ENCODE measurements around the gene TAGLN. TPM values are rescaled to one million over a fixed set of nuclear protein-coding genes. Genes with fewer than 3 reads are reported as not detected.
"Not testable (repeated sequence)": the region's sequence is repeated elsewhere in the genome, so short reads cannot be mapped to it uniquely, and the experiment has no call there.

The TAGLN gene
- total and polyA plus RNA-seq, 2 experiments from 2014 or later, result 82.5 to 1,052 TPM

DNA sequence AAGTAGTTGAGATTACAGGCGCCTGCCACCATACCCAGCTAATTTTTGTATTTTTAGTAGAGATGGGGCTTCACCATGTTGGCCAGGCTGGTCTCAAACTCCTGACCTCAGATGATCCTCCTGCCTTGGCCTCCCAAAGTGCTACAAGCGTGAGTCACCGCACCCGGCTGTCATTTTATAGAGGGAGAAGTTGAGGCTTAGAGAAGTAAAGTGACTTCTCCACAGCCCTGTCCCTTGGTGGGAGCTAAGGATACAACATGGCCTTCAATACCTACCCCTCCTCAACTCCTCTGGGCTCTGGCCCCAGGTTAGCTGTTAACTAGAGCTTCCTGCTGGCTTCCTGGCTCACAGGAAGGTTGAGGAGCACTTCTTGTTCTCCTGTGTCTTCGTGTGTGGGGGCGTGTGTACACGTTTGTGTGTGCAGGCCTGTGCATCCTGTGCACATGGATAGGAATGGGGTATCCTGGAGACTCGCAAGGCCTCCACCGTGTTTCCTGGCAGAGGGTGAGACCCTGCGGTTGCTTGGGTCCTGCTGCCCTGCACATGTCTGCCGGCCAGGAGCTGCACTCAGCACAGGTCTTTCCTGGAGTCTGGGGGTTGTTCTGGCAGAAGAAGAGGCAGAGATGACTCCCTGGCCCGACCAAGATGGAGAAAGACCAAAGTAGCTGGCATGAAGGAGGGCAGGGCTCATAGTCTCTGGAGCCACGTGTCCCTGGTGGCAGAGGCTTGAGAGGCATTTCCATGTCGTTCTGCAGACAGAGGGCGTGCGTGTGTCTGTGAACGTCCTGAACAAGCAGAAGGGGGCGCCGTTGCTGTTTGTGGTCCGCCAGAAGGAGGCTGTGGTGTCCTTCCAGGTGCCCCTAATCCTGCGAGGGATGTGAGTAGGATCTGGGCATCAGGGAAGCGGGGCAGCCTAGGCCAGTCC is 18.2 kb upstream of the TAGLN start:
- no peak overlapping the region for H3K27ac ChIP-seq

DNA sequence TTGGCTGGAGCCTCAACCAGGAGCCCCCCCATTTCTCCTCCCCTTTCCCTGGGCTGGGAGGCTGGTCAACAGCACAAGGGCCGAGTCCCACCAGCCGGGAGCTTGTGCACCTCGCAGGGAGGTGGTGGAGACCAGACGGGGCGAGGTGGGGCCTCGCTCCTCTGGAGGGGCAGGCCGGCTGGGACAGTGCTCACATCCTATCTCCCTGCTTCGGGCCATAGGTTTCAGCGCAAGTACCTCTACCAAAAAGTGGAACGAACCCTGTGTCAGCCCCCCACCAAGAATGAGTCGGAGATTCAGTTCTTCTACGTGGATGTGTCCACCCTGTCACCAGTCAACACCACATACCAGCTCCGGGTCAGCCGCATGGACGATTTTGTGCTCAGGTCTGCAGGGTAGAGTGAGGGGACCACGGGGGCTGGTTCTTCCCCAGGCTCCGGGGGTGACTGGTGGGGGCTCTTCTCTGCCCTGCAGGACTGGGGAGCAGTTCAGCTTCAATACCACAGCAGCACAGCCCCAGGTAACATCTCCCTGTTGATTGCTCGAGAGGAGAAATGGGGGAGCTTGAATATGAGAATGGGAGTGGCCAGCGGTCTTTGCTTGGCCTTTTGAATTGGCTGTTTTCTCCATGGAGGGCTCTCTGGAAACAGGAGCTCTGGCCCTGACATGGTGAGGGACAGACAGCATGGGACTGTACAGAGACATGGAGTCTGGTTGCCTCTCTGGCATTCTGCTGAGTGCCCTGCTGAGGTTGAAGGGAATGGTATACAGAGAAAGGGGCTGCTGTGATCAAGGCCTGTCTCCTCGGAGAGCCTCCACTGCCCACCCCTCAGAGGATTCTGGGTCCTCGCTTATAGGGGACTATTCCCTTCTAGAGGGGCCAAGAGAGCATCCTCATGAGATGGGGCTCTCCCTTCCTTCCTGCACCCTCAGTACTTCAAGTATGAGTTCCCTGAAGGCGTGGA is 17.3 kb upstream of the TAGLN start:
- DNase-seq (ENCODE audit: low read depth in 1 of 2, low spot score in 1 of 2), result no peak
- no peaks in the 10 kb centered on the region for H3K27me3 ChIP-seq
- peaks cover 6% of the 10 kb centered on the region for H3K36me3 ChIP-seq
- TF ChIP-seq, protein P1, sequence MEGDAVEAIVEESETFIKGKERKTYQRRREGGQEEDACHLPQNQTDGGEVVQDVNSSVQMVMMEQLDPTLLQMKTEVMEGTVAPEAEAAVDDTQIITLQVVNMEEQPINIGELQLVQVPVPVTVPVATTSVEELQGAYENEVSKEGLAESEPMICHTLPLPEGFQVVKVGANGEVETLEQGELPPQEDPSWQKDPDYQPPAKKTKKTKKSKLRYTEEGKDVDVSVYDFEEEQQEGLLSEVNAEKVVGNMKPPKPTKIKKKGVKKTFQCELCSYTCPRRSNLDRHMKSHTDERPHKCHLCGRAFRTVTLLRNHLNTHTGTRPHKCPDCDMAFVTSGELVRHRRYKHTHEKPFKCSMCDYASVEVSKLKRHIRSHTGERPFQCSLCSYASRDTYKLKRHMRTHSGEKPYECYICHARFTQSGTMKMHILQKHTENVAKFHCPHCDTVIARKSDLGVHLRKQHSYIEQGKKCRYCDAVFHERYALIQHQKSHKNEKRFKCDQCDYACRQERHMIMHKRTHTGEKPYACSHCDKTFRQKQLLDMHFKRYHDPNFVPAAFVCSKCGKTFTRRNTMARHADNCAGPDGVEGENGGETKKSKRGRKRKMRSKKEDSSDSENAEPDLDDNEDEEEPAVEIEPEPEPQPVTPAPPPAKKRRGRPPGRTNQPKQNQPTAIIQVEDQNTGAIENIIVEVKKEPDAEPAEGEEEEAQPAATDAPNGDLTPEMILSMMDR (IDR thresholded peaks at IDR 0.05; ENCODE audit: low read depth, low read length), result no peak
- no peak overlapping the region for H3K27ac ChIP-seq
- no peaks in the 10 kb centered on the region for H3K9me3 ChIP-seq (ENCODE audit: low read depth)
- no peak overlapping the region for H3K4me3 ChIP-seq
- H3K4me1 ChIP-seq (ENCODE audit: low read depth), result peaks cover 15% of the 10 kb centered on the region

More for the DNA sequence above, 18.2 kb upstream of the TAGLN start:
- TF ChIP-seq, protein P1 (IDR thresholded peaks at IDR 0.05; ENCODE audit: low read depth, low read length), result peak; percentile 59
- no peaks in the 10 kb centered on the region for H3K9me3 ChIP-seq (ENCODE audit: low read depth)
- H3K36me3 ChIP-seq, result peaks cover 6% of the 10 kb centered on the region
- H3K4me1 ChIP-seq (ENCODE audit: low read depth), result peaks cover 15% of the 10 kb centered on the region
- DNase-seq (ENCODE audit: low read depth in 1 of 2, low spot score in 1 of 2), result peak; percentile 81 to 84
- no peak overlapping the region for H3K4me3 ChIP-seq
- no peaks in the 10 kb centered on the region for H3K27me3 ChIP-seq

DNA sequence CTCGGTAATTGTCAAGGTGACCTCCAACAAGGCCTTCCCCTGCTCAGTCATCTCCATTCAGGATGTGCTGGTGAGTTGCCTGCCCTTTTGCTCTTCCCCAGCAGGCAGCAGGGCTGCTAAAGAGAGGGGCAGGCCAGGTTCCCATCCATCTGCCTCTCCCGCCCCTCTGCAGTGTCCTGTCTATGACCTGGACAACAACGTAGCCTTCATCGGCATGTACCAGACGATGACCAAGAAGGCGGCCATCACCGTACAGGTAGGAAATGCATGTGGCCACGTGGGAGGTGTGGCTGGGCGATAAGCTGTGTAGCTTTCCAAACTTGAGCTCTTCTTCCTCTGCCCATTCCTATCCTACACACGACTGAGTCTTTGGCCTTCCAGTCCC is 16.6 kb upstream of the TAGLN start:
- Histone ChIP-seq H3K4me3 (no peak overlapping the region), H3K9me3 (ENCODE audit: low read depth) (no peaks in the 10 kb centered on the region), H3K27me3 (no peaks in the 10 kb centered on the region), H3K36me3 (peaks cover 6% of the 10 kb centered on the region), H3K27ac (no peak overlapping the region), H3K4me1 (ENCODE audit: low read depth) (peaks cover 15% of the 10 kb centered on the region)
- no peak for DNase-seq (ENCODE audit: low read depth in 1 of 2, low spot score in 1 of 2)
- TF ChIP-seq, protein P1 (IDR thresholded peaks at IDR 0.05; ENCODE audit: low read depth, low read length), result no peak

DNA sequence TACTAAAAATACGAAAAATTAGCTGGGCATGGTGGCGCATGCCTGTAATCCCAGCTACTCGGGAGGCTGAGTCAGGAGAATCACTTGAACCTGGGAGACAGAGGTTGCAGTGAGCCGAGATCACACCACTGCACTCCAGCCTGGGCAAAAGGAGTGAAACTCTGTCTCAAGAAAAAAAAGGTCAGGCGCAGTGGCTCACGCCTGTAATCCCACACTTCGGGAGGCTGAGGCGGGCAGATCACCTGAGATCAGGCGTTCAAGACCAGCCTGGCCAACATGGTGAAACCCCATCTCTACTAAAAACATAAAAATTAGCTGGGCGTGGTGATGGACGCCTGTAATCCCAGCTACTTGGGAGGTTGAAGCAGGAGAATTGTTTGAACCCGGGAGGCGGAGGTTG is 16.0 kb upstream of the TAGLN start:
- not testable (repeated sequence) for H3K4me3 ChIP-seq; H3K9me3 ChIP-seq (ENCODE audit: low read depth); H3K4me1 ChIP-seq (ENCODE audit: low read depth); H3K27ac ChIP-seq; H3K27me3 ChIP-seq; DNase-seq (ENCODE audit: low read depth in 1 of 2, low spot score in 1 of 2); H3K36me3 ChIP-seq

DNA sequence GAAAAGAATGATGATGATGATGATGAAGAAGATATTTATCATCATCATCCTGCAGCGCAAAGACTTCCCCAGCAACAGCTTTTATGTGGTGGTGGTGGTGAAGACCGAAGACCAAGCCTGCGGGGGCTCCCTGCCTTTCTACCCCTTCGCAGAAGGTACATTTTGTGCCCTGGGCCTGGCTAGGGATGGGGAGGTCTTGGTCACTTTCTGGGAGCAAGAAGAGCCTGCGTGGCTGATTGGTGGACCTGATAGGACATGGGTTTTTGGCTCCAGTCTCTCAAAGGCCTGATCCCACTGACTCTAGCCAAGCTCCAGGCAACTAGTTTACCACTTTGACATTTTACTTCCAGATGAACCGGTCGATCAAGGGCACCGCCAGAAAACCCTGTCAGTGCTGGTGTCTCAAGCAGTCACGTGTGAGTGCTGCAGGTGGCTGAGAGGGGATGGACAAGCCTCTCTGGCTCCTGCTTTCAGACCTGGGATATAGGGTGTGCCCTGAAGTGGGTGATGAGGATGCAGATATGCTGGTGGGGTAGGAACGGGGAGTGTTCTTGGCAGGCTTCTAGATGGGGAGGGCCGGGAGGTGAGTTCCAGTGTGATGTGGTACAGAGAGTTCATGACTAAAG is 15.3 kb upstream of the TAGLN start:
- Histone ChIP-seq H3K4me1 (ENCODE audit: low read depth) (peaks cover 8% of the 10 kb centered on the region), H3K27me3 (no peaks in the 10 kb centered on the region), H3K27ac (no peak overlapping the region), H3K36me3 (peaks cover 9% of the 10 kb centered on the region), H3K9me3 (ENCODE audit: low read depth) (no peaks in the 10 kb centered on the region), H3K4me3 (no peak overlapping the region)
- no peak for DNase-seq (ENCODE audit: low read depth in 1 of 2, low spot score in 1 of 2)
- TF ChIP-seq, protein P1 (IDR thresholded peaks at IDR 0.05; ENCODE audit: low read depth, low read length), result no peak
